GM10266 (cell line): ENCODE measurements around the gene DGKD.

Experiments
- DNase-seq: peaks from one replicate; pipeline ENCODE4 v3.0.0; 2012; ENCODE audit errors: extremely low spot score
- TF ChIP-seq, protein P1 (sequence below): IDR thresholded peaks from 2 replicates; pipeline ENCODE4 v1.5.1; 2012; ENCODE audit warnings: mild to moderate bottlenecking, low read depth; ENCODE audit not compliant: control insufficient read depth, insufficient read depth; ENCODE audit errors: missing control alignments

The DGKD gene

DNA sequence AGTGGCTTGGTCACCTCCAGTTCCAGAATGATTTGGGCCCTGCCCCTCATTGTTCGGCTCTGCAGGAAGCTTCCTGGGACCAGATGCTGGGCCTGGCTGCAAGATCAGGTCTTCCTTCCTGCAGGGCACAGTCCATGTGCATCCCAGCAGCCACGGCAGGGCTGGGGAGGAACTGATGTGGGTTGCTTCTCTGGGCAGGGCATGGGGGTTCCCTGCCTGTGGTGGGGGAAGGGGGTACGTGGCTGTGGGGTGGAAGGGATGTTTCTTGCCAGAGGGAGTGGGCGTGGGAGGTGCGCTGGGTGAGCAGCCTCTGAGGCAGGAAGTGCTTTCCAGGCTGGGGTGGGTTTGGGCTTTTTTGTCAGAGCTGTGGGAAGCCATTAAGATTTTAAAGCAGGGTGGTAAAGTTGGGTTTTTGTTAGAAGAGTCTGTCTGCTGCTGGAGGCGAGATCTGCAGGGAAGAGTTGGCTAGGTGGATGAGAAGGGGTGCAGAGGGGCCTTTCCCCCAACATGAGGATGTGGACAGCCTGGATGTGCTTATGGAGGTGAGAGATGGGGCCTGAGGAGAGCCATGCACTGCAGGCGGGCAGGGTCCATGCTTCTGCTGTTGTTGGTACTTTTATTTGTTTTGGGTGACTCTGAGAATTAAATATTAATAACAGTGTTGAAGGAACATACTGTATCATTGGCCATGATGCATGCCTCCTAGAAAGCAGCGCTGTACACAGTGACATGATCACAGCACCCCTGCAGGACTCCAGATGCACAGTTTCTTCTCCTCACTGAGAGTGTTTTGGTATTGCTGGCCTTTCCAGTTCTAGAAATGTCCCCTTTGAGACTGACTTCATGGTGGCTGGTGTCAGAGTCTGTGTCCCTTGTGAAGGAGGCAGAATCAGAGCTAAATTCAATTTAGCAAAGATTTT lies 45.3 kb downstream of the DGKD start:
- TF ChIP-seq, protein P1, sequence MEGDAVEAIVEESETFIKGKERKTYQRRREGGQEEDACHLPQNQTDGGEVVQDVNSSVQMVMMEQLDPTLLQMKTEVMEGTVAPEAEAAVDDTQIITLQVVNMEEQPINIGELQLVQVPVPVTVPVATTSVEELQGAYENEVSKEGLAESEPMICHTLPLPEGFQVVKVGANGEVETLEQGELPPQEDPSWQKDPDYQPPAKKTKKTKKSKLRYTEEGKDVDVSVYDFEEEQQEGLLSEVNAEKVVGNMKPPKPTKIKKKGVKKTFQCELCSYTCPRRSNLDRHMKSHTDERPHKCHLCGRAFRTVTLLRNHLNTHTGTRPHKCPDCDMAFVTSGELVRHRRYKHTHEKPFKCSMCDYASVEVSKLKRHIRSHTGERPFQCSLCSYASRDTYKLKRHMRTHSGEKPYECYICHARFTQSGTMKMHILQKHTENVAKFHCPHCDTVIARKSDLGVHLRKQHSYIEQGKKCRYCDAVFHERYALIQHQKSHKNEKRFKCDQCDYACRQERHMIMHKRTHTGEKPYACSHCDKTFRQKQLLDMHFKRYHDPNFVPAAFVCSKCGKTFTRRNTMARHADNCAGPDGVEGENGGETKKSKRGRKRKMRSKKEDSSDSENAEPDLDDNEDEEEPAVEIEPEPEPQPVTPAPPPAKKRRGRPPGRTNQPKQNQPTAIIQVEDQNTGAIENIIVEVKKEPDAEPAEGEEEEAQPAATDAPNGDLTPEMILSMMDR = no peak
- DNase-seq = no peak

DNA sequence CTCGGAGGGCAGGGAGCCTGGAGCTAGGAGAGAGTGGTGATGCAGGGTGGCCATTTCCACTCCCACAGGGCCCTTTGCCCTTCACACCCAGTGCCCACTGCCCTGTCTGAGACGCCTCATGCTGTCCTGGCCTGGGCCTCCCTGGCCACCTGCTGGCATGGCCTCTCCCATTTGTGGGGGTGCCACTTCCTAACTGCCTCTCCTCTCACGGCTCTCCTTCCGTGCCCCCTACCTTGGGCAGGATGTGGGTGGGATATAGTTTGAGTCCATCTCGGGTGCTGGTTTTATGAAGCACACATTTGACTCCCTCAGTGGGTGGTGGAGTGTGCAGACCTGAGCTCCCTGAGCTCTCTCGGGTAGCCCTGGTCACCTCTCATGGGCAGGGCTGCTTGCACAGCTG lies 46.0 kb downstream of the DGKD start:
- DNase-seq = no peak
- TF ChIP-seq, protein P1 = no peak

DNA sequence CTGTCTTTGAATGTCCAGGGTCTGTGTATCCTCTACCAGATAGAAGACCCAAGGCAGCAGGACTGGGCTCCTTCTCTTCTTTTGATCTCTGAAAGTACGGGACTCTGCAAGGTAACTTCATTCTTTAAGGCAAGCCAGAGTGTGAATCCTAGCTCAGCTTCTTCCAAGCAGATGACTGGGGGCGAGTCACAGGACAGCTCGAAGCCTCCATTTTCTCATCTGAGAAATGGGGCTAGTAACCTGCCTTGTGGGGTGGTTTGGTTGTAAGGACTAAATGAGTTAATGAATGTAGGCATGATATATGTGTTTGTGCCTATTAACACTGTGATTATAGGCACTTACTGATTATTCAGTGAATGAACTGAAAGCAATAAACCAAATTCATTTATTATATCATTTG lies 46.7 kb downstream of the DGKD start:
- DNase-seq = no peak
- TF ChIP-seq, protein P1 = no peak

DNA sequence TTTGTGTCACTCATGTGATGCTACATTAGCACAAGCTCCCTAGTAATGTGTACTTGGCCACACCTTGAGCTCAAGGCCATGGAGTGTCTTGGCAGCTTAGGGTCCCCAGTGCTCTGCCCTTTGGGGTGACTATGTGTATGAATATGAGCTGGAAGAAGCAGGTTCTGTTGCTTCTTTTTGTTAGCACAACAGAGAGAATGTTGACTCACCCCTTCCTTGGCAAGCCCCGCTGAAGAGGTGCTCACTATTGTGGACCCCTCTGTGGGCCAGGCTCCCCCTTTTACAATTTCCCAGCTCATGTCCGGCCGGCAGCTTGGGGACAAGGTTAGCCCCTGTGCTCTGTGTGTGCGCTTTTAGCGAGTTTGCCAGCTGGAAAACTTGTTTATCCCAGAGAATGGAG lies 48.1 kb downstream of the DGKD start:
- no peak for DNase-seq
- TF ChIP-seq, protein P1 = no peak

DNA sequence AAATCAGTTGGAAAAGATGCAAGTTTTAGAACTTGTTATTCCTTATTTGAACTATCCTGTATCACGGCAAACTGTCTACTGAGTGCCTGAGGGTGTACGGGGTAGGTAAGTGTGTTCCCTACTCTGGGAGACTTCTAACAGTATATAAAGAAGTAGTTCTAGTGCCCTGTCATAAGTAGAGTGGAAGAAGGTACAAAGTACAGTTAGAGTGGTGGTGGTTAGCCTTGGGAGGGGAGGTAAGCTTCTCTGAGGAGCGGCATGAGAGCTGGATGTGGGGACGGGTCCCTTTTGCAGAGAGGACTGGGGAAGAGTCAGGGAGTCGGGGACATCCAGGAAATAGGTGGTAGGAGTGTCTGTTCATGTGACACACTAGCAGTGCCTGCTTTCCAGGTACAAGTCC lies 48.5 kb downstream of the DGKD start:
- DNase-seq = no peak
- TF ChIP-seq, protein P1 = no peak

DNA sequence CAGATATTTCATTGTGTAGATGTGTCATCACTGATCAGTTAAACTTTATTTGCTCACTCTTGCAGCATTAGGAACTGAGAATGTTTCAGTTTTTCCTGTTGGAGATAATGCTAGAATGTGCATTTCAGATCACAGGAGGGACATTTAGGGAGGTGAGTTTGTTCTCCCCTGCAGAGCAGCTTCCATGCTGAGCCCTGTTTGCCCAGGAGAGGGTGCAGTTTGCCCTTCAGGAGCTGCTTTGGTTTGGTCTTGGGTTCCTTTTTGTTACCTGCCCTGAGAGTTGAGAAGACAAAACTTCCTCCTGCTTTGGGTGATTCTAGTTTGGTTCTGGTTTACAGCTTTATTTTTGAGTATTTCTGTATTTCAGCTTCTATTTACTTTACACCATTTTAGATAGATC lies 49.9 kb downstream of the DGKD start:
- peak; percentile 65 for DNase-seq
- TF ChIP-seq, protein P1 = peak; percentile 66

DNA sequence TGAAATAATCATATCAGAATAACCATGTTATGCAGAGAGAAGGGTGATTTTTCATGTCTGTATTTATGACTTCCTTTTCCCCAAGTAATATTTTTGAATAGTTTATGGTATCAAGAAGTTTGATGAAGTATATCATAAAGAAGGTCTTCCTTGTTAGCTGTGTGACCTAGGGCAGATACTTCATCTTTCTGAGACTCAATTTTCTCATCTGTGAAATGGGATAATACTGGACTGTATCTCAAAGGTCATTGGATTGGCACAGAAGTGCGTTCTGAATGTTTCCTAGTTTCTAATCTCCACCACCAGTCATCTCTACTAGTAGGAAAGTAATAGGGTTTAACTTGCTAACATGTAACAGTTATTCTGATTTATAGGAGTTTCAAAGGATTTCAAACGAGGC lies 52.6 kb downstream of the DGKD start:
- DNase-seq = no peak
- TF ChIP-seq, protein P1 = no peak
